Left ventricle myocardium inferior (tissue), 1 donor: ENCODE measurements around the gene BCAS3. TPM values are rescaled to one million over a fixed set of nuclear protein-coding genes. Genes with fewer than 3 reads are reported as not detected.
"Not testable (repeated sequence)": the region's sequence is repeated elsewhere in the genome, so short reads cannot be mapped to it uniquely, and the experiment has no call there.

Experiments used
- DNase-seq: peaks from one replicate; pipeline ENCODE4 v3.0.0-alpha.2; 2020
- H3K27ac ChIP-seq: fragments of 200-600 bp; replicated peaks from 2 replicates; pipeline ENCODE4 v1.8.0; 2021
- H3K27me3 ChIP-seq: fragments of 200-600 bp; 2 replicates; pipeline ENCODE4 v1.8.0; 2021; ENCODE audit warnings: low read depth
- H3K36me3 ChIP-seq: fragments of 200-600 bp; 2 replicates; pipeline ENCODE4 v1.8.0; 2021
- H3K4me1 ChIP-seq: fragments of 200-600 bp; 2 replicates; pipeline ENCODE4 v1.8.0; 2021
- H3K4me3 ChIP-seq: fragments of 200-600 bp; 2 replicates; pipeline ENCODE4 v1.8.0; 2021; ENCODE audit warnings: mild to moderate bottlenecking, moderate library complexity
- H3K9me3 ChIP-seq: fragments of 200-600 bp; replicated peaks from 2 replicates; pipeline ENCODE4 v1.8.0; 2021
- CTCF ChIP-seq: fragments of 200-600 bp; IDR thresholded peaks from 2 replicates; pipeline ENCODE4 v1.8.0; 2021; ENCODE audit warnings: antibody characterized with exemption, mild to moderate bottlenecking, borderline replicate concordance
- intact Hi-C: fragments of 100-400 bp; cut with micrococcal nuclease; formaldehyde crosslinking; loops from one replicate; pipeline ENCODE4 v1.11.0; 2022
- total RNA-seq: library from RNA; stranded (reverse); fragmentation: NEBNext Ultra II Directional; extraction: Animal tissue kit (Norgen Biotek cat#: 25700); gene quantifications from one replicate; pipeline ENCODE4 v1.2.1, GENCODE V29; 2021
- donor health status: DM: no; HTN: yes; CAD: no; lungs with severe emphysema.

BCAS3 gene
- total RNA-seq, 1 donor from 2014 or later, result 16.5 TPM

DNA sequence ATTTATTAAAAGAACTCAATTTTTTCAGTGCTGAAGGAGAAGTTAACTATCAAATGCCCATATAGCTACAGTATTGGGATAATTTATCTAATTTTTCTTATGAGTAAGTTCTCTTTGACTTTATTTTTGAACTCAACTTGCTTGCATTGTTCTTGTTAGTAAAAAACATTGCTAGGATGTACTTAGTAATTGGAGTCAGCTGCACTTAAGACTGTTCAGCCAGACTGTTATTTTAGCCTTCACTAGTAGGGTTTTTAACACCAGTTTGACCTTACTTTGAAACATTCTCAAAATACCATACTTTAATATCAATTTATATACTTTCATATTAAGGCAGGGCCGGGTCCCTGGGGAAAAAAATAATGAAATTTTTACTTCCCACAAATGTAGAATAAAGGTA lies 465.4 kb downstream of the BCAS3 start:
- no peak overlapping the region for H3K4me3 ChIP-seq
- no peak overlapping the region for H3K27ac ChIP-seq
- H3K27me3 ChIP-seq, result no peaks in the 10 kb centered on the region
- H3K4me1 ChIP-seq, result peaks cover 34% of the 10 kb centered on the region
- no peak for DNase-seq
- intact Hi-C loops, result no loop called here
- no peak for TF ChIP-seq CTCF
- no peaks in the 10 kb centered on the region for H3K9me3 ChIP-seq
- H3K36me3 ChIP-seq, result no peaks in the 10 kb centered on the region

DNA sequence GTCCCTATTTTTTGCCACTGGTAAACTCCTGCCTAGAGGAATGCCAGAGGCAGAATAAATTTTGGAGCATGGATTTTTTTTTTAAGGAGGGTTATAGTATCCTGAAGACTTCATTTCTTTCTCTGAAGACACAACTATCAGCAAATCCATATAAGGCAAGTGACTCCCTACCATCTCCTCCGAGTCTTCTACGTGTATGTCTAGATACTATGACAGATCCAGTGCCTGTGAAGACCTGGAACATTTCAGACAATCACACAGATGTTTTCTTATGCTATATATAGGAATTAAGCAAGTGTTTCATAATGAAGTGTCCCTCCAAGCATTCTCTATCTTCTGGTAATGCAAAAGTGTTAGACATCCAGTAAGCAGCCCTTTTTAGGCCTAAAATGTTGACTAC lies 466.5 kb downstream of the BCAS3 start:
- no peaks in the 10 kb centered on the region for H3K36me3 ChIP-seq
- peak overlapping the region; percentile 71 for H3K27ac ChIP-seq
- no peaks in the 10 kb centered on the region for H3K27me3 ChIP-seq
- H3K4me3 ChIP-seq, result no peak overlapping the region
- DNase-seq, result no peak
- H3K4me1 ChIP-seq, result peaks cover 29% of the 10 kb centered on the region
- intact Hi-C loops, result no loop called here
- H3K9me3 ChIP-seq, result no peaks in the 10 kb centered on the region
- TF ChIP-seq CTCF, result no peak

GRCh38 chr17:61144617-61145564 lies 467.2 kb downstream of the BCAS3 start:
- no peaks in the 10 kb centered on the region for H3K36me3 ChIP-seq
- TF ChIP-seq CTCF, result no peak
- no peak for DNase-seq
- peaks cover 24% of the 10 kb centered on the region for H3K4me1 ChIP-seq
- H3K9me3 ChIP-seq, result no peaks in the 10 kb centered on the region
- H3K4me3 ChIP-seq, result no peak overlapping the region
- intact Hi-C loops, result no loop called here
- no peaks in the 10 kb centered on the region for H3K27me3 ChIP-seq
- H3K27ac ChIP-seq, result peak overlapping the region; percentile 71

GRCh38 chr17:61146833-61147232 lies 469.2 kb downstream of the BCAS3 start:
- H3K36me3 ChIP-seq, H3K4me3 ChIP-seq, intact Hi-C loops, H3K27me3 ChIP-seq, H3K9me3 ChIP-seq, H3K27ac ChIP-seq, DNase-seq: not testable (repeated sequence)
- H3K4me1 ChIP-seq, result peaks cover 24% of the 10 kb centered on the region

GRCh38 chr17:61149106-61149825 lies 471.6 kb downstream of the BCAS3 start:
- no peaks in the 10 kb centered on the region for H3K9me3 ChIP-seq
- no peak overlapping the region for H3K4me3 ChIP-seq
- peaks cover 20% of the 10 kb centered on the region for H3K4me1 ChIP-seq
- DNase-seq, result no peak
- intact Hi-C loops, result no loop called here
- H3K27ac ChIP-seq, result no peak overlapping the region
- H3K27me3 ChIP-seq, result no peaks in the 10 kb centered on the region
- TF ChIP-seq CTCF, result no peak
- no peaks in the 10 kb centered on the region for H3K36me3 ChIP-seq
